NCI-H2029 treated with DMSO at 0.1 percent for 48 hours (cell line): ENCODE results near the gene TTLL11.
"Not testable (repeated sequence)": the region's sequence is repeated elsewhere in the genome, so short reads cannot be mapped to it uniquely, and the experiment has no call there.

Experiments
- DNase-seq: peaks from one replicate; lab custom pipeline; 2025; lab: John Stamatoyannopoulos, UW

The TTLL11 gene

DNA sequence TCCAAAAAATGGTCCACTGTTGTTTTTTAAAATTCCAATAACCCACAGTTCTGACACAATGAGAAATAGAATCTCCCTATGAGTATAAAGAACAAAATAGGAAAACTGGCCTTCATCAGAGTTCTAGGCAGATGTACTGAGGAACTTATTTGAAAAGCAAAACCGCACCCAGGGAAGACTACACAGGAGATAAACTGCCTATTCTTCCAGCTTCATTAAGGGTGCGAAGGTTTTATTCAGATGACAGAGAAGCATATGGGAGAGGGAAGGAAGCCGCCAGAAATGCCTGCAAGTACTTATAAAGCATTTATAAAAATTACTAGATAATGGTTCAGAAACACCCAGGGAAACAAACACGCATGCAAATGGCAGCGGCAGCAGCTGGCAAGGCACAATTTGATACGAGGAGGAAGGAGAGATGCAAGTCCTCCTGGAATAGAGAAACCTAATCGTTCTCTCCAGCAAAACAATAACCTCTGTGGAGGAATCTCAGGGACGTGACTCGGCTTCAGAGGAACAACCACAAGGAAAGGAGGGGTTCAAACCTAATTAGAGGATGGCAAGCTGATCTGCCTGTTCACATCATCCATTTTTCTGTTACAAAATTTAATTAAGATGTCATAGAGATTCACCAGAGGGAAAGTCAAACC, 9.0 kb downstream of the TTLL11 start:
- no peak for DNase-seq

GRCh38 chr9:122080986-122081385, 12.1 kb downstream of the TTLL11 start:
- DNase-seq = peak; percentile 25

- DNase-seq = no peak
Measured at GRCh38 chr9:122078557-122078956, 14.6 kb downstream of the TTLL11 start.

GRCh38 chr9:122076773-122077172, 16.3 kb downstream of the TTLL11 start:
- no peak for DNase-seq

DNA sequence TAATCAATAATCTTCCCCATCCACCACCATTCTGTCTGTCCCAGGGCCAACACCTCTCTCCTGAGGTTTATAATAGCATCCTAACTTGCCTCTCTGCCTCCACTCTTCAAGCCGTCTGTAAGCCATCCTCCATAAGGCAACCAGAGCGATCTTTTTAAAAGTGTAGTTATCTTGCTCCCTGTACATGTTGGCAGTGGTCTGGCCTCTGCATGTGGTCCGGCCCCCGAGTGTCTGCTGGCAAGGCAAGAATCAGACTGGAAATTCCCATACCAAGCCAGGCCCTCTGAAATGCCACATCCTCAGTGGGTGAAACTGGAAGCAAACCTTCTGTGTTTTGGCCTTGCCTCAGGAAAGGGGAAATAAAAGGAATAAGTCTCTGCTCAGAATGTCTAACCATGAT, 17.0 kb downstream of the TTLL11 start:
- DNase-seq = no peak

- DNase-seq = no peak
Measured at GRCh38 chr9:122075135-122076030, 17.7 kb downstream of the TTLL11 start.

DNA sequence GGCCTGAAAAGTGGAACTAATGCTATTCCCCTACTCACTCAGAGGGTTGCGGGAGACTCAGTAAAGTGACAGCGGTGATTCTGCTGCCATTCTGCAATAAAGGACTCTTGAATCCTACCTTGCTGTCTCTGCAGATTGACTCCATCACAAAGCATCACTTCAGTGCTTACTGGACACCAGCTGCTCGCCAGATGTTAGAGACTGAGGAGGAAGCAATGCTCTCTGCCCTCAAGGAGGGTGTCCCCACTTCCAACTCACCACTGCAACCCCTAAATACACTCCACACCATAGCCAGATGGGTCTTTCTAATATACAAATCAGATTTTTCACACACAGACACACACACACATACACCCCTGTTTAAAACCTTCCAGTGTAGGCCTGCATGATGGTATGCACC, 21.4 kb downstream of the TTLL11 start:
- DNase-seq = no peak

GRCh38 chr9:122070728-122071515, 22.2 kb downstream of the TTLL11 start:
- DNase-seq = no peak

- DNase-seq = not testable (repeated sequence)
Measured at GRCh38 chr9:122066680-122067079, 26.4 kb downstream of the TTLL11 start.

DNA sequence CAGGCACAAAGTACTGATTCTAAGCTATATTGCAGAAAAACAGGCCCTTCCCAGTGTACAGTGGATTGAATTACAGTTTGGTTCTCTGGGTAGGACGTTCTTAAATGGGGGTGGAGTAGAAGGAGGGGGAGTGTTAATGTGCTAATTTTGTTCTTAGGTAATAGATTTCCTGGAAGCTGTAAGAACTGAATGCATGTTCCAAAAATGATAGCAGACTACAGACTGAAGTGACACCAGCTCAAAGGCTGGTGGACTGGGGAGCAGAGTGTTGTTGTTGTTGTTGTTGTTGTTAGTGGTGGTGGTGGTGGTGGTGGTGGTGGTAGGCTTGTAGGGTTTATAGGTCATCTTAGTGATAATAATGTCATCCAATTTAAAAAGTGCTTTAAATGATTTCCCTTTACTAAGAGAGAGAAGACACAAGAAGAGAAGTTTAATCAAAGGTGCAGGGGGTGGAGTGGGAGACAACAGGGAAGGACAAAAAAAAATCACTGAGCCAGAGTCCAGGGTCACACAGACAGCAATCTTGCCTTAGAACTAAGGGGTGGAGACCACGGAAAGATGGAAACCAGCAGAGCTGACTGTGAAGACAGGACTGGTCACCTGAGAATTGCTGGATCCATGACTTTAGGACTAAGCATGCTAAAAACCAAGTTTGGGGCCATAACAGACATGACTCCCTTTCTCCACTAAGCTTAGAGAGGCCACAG, 27.0 kb downstream of the TTLL11 start:
- DNase-seq = no peak

GRCh38 chr9:122060481-122060880, 32.6 kb downstream of the TTLL11 start:
- DNase-seq = no peak

DNA sequence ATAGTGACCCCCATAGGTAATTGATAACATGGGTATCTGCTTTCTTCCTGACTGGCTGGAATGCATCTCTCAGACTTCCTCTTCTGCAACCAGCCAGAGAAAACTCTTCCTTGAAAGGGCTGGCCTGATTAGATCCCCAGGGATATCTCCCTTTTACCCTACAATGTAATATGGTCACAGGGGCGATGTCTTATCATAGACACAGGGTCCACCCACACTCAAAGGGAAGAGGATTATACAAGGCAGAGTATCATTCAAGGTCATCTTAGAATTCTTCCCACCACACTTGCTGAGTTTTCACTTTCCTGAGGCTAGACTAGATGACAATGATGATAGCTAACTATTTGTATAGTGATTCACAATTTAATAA, 33.2 kb downstream of the TTLL11 start:
- DNase-seq = no peak

- DNase-seq = no peak
Measured at GRCh38 chr9:122059214-122059954, 33.7 kb downstream of the TTLL11 start.

DNA sequence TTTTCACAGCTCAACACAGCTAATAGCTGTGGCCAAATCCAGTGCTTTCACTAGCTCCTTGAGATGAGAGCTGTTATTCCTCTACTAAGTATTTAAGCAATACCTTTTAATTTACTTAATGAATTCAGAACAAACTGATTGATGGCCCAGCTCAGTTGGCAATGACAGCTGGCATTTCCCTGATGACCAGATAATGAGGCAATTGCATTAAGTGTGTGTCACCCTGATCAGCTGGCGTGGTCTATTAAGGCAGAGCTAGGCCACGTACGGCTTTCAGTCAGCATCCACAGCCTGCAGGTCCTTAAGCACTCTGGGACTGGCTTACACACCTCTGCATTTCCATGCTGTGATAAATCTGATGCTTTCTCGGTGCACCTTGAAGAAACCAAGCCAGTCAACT, 34.4 kb downstream of the TTLL11 start:
- DNase-seq = no peak

GRCh38 chr9:122058051-122058450, 35.1 kb downstream of the TTLL11 start:
- no peak for DNase-seq

- DNase-seq = no peak
Measured at GRCh38 chr9:122057211-122057610, 35.9 kb downstream of the TTLL11 start.

- DNase-seq = no peak
Measured at GRCh38 chr9:122056484-122056883, 36.6 kb downstream of the TTLL11 start.

GRCh38 chr9:122055701-122056100, 37.4 kb downstream of the TTLL11 start:
- DNase-seq = no peak

- no peak for DNase-seq
Measured at GRCh38 chr9:122053567-122054350, 39.3 kb downstream of the TTLL11 start.

GRCh38 chr9:122053064-122053463, 40.0 kb downstream of the TTLL11 start:
- DNase-seq = no peak
